HepG2 (cell line): ENCODE results near the gene MAMSTR. TPM values are rescaled to one million over a fixed set of nuclear protein-coding genes. Genes with fewer than 3 reads are reported as not detected.

ENCODE experiments used
- BCL3 ChIP-seq: sonication (generic); formaldehyde crosslinking; IDR thresholded peaks from 2 replicates; pipeline ENCODE4 v1.5.1; 2020; ENCODE audit warnings: mild to moderate bottlenecking, missing genetic modification reagents, moderate library complexity
- BCLAF1 ChIP-seq: fragments of 450-650 bp; IDR thresholded peaks from 2 replicates; pipeline ENCODE4 v1.6.1; 2017; ENCODE audit warnings: mild to moderate bottlenecking
- CBX5 ChIP-seq: sonication (generic); formaldehyde crosslinking; IDR thresholded peaks from 2 replicates; pipeline ENCODE4 v1.4.0; 2020; ENCODE audit warnings: missing genetic modification reagents, borderline replicate concordance
- GATAD1 ChIP-seq: IDR thresholded peaks from 2 replicates; pipeline ENCODE4 v1.6.1; 2016; ENCODE audit warnings: missing genetic modification reagents, missing compliant biosample characterization
- HDAC6 ChIP-seq: fragments of 200-600 bp; sonication (generic); IDR thresholded peaks from 2 replicates; pipeline ENCODE4 v1.7.0; 2017; ENCODE audit warnings: mild to moderate bottlenecking, antibody characterized with exemption, low read length, low read depth
- POGZ ChIP-seq: sonication (generic); formaldehyde crosslinking; IDR thresholded peaks from 2 replicates; pipeline ENCODE4 v1.4.0; 2020; ENCODE audit warnings: mild to moderate bottlenecking, missing genetic modification reagents
- PRMT3 ChIP-seq: sonication (generic); formaldehyde crosslinking; IDR thresholded peaks from 2 replicates; pipeline ENCODE4 v1.8.1; 2022; ENCODE audit warnings: low read depth, mild to moderate bottlenecking, moderate library complexity, missing genetic modification reagents, borderline replicate concordance
- SNAPC4 ChIP-seq: sonication (generic); formaldehyde crosslinking; IDR thresholded peaks from 2 replicates; pipeline ENCODE4 v1.4.0; 2020; ENCODE audit warnings: mild to moderate bottlenecking, missing genetic modification reagents
- ZBTB4 ChIP-seq: sonication (generic); formaldehyde crosslinking; IDR thresholded peaks from 2 replicates; pipeline ENCODE4 v1.4.0; 2020; ENCODE audit warnings: missing genetic modification reagents, mild to moderate bottlenecking, borderline replicate concordance
- ZFP37 ChIP-seq: sonication (generic); formaldehyde crosslinking; IDR thresholded peaks from 2 replicates; pipeline ENCODE4 v1.4.0; 2020; ENCODE audit warnings: missing genetic modification reagents, borderline replicate concordance
- ZNF335 ChIP-seq: sonication (generic); formaldehyde crosslinking; IDR thresholded peaks from 2 replicates; pipeline ENCODE4 v1.4.0; 2020; ENCODE audit warnings: missing genetic modification reagents
- ZNF546 ChIP-seq: sonication (generic); formaldehyde crosslinking; conservative IDR thresholded peaks from 2 replicates; pipeline ENCODE4 v1.8.1; 2023; ENCODE audit warnings: mild to moderate bottlenecking, missing genetic modification reagents
- ZNF670 ChIP-seq: sonication (generic); formaldehyde crosslinking; IDR thresholded peaks from 2 replicates; pipeline ENCODE4 v1.8.0; 2022; ENCODE audit warnings: mild to moderate bottlenecking, missing genetic modification reagents, borderline replicate concordance
- ZSCAN21 ChIP-seq: sonication (generic); formaldehyde crosslinking; IDR thresholded peaks from 2 replicates; pipeline ENCODE4 v1.8.0; 2022; ENCODE audit warnings: mild to moderate bottlenecking, missing genetic modification reagents, moderate library complexity, borderline replicate concordance
- polyA plus RNA-seq, 8 experiments: library from polyadenylated mRNA; depleted of rRNA in 3 of 8; stranded (reverse) in 7 of 8; unstranded in 1 of 8; fragments of >200 nt; fragmentation: Illumina TruSeq in 4 of 8; extraction: Trizol in 4 of 8; gene quantifications; 2 replicates each; pipeline versions ENCODE4 v1.2.1 to v1.2.3, GENCODE V29; 2011 to 2016; ENCODE audit warnings: low read depth in 4 of 8, missing spikeins in 1 of 8, mixed read lengths in 1 of 8; ENCODE audit not compliant: insufficient read depth in 1 of 8
- total RNA-seq, 5 experiments: library from RNA; depleted of rRNA; stranded (reverse); fragments of >200 nt; fragmentation: Illumina TruSeq; extraction: Trizol; gene quantifications; 2 replicates each; pipeline ENCODE4 v1.2.3, GENCODE V29; 2016; ENCODE audit warnings: low read depth in 1 of 5

The MAMSTR gene
- total and polyA plus RNA-seq, 2 of the 13 experiments (the other 11 are each of a cell fraction or from before 2014, with no cell fraction given): 2.2 to 2.4 TPM

GRCh38 chr19:48746738-48747575 lies 27.4 kb upstream of the MAMSTR start, which contains the start of gene IZUMO1 (continued):
- no peak for TF ChIP-seq ZNF546 (CRISPR knock-in tag)
- no peak for TF ChIP-seq PRMT3 (CRISPR knock-in tag)
- no peak for TF ChIP-seq POGZ
- TF ChIP-seq ZSCAN21 (CRISPR knock-in tag): no peak
- TF ChIP-seq HDAC6: no peak
- no peak for TF ChIP-seq ZNF335 (CRISPR knock-in tag)
- 0 out of 2 replicates have a peak, but pooled peaks have one; percentile 26 for TF ChIP-seq ZBTB4 (CRISPR knock-in tag)
- TF ChIP-seq GATAD1: no peak
- TF ChIP-seq CBX5 (CRISPR knock-in tag): no peak
- TF ChIP-seq ZFP37 (CRISPR knock-in tag): no peak
- TF ChIP-seq BCL3 (CRISPR knock-in tag): no peak
- no peak for TF ChIP-seq SNAPC4 (CRISPR knock-in tag)
- TF ChIP-seq BCLAF1: no peak
- TF ChIP-seq ZNF670 (CRISPR knock-in tag): no peak
